ENCODE data around the gene COPB2.

- TF ChIP-seq CTCF (tag by site-specific recombination; IDR thresholded peaks at IDR 0.05) (no peak), ZNF23 (tag by site-specific recombination; IDR thresholded peaks at IDR 0.05; ENCODE audit: borderline replicate concordance) (no peak), ZNF423 (tag by site-specific recombination; IDR thresholded peaks at IDR 0.05) (no peak), ZNF274 (IDR thresholded peaks at IDR 0.05; ENCODE audit: low read length) (no peak), ZNF274 (tag by site-specific recombination; IDR thresholded peaks at IDR 0.05; ENCODE audit: borderline replicate concordance) (no peak), ZNF311 (tag by site-specific recombination; IDR thresholded peaks at IDR 0.05; ENCODE audit: borderline replicate concordance) (no peak), ZNF549 (tag by site-specific recombination; IDR thresholded peaks at IDR 0.05) (no peak), ZNF561 (tag by site-specific recombination; IDR thresholded peaks at IDR 0.05; ENCODE audit: borderline replicate concordance) (no peak)
Observed at GRCh38 chr3:139320551-139321309, 68.7 kb downstream of the COPB2 start.

Measured in HEK293 (cell line).